Hepatocyte (in vitro differentiated cells): ENCODE data around the gene ZBTB43.

Source experiments
- EZH2 ChIP-seq: fragments of 200-600 bp; sonication (generic); IDR thresholded peaks from 2 replicates; pipeline ENCODE4 v1.6.1; 2016; ENCODE audit warnings: antibody characterized with exemption, mild to moderate bottlenecking, borderline replicate concordance
- EZH2phosphoT487 ChIP-seq: fragments of 200-600 bp; sonication (generic); IDR thresholded peaks from one replicate; pipeline ENCODE4 v1.6.1; 2018; ENCODE audit warnings: antibody characterized with exemption, mild to moderate bottlenecking, low read depth, moderate library complexity; ENCODE audit not compliant: unreplicated experiment, severe bottlenecking
- TF ChIP-seq, protein P1 (sequence below): fragments of 200-600 bp; sonication (generic); IDR thresholded peaks from 2 replicates; pipeline ENCODE4 v1.5.1; 2016; ENCODE audit warnings: antibody characterized with exemption, mild to moderate bottlenecking; ENCODE audit not compliant: poor library complexity

DNA sequence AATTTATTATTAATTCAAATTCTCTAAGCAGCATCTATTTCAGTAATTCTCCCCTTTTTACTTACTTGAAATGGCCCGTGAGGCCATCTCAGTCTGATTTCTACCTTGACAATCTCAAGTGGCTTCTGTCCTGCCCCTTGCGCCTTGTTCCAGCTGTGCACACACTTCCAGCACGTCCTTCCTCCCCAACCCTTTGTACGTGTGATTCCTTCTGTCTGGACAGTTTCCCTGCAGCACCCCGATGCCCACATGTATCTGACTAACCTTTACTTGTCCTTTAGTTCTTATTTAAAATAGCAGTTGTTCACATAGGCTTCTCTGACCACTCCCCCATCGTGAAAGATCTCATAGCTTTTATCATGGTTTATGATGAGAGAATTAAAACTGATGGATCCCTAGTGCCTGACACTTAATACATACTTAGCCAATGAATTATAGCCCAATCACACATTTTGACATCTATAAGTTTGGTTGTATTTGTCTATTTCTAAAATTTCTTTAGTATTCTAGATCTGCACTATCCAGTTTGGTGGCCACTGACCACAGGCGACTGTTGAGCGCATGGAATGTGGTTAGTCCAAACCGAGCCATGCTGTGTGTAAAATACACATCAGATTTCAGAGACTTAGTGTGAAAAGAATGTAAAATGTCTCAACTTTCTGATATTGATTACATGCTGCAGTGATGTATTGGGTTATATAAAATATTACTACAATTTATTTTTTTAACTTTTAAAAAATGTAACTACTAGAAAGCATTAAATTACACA is 69.9 kb downstream of the ZBTB43 start:
- no peak for TF ChIP-seq EZH2
- TF ChIP-seq, protein P1, sequence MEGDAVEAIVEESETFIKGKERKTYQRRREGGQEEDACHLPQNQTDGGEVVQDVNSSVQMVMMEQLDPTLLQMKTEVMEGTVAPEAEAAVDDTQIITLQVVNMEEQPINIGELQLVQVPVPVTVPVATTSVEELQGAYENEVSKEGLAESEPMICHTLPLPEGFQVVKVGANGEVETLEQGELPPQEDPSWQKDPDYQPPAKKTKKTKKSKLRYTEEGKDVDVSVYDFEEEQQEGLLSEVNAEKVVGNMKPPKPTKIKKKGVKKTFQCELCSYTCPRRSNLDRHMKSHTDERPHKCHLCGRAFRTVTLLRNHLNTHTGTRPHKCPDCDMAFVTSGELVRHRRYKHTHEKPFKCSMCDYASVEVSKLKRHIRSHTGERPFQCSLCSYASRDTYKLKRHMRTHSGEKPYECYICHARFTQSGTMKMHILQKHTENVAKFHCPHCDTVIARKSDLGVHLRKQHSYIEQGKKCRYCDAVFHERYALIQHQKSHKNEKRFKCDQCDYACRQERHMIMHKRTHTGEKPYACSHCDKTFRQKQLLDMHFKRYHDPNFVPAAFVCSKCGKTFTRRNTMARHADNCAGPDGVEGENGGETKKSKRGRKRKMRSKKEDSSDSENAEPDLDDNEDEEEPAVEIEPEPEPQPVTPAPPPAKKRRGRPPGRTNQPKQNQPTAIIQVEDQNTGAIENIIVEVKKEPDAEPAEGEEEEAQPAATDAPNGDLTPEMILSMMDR, result no peak
- TF ChIP-seq EZH2phosphoT487, result no peak
